Measurements from ENCODE around the gene IL13.
"Not testable (repeated sequence)": the region's sequence is repeated elsewhere in the genome, so short reads cannot be mapped to it uniquely, and the experiment has no call there.

Gene IL13

DNA sequence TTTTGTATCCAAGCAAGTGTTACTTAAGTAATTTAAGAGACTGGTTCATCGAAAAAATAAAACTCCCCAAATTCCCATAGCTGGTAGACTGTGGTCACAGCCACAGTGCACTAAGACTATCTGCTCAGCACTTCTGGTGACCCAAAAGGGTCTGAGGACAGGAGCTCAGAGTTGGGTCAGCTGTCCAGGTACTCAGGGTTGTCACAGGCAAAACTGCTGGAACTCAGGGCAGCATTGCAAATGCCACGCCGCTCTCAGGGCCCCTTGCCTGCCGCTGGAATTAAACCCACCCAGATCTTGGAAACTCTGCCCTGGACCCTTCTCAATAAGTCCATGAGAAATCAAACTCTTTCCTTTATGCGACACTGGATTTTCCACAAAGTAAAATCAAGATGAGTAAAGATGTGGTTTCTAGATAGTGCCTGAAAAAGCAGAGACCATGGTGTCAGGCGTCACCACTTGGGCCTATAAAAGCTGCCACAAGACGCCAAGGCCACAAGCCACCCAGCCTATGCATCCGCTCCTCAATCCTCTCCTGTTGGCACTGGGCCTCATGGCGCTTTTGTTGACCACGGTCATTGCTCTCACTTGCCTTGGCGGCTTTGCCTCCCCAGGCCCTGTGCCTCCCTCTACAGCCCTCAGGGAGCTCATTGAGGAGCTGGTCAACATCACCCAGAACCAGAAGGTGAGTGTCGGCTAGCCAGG is at the start of gene IL13:
Gene IL13, plus strand, starts transcription at position 498 of the 705 bp plus-strand sequence. Its CDS starts 14 bp downstream, at position 512.
- no peak for DNase-seq (ENCODE audit: low spot score)
- no peak for FAIRE-seq

DNA sequence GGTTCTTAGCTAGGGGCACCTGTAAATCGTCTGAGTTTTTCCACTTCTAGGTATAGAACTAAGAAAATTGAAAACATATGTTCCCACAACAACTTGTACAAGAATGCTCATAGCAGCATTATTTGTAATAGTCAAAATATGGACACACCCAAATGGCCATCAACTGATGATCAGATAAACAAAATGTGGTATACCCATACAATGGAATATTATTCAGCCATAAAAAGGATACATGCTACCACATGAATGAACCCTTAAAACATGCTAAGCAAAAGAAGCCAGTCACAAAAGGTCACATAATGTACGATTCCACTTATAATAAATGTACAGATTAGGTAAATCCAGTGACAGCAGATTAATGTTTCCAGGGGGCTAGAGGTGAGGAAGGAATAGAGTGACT is 46.0 kb upstream of the IL13 start:
- FAIRE-seq (no peak), DNase-seq (ENCODE audit: low spot score) (no peak)

- DNase-seq (ENCODE audit: low spot score) (no peak), FAIRE-seq (no peak)
Observed at GRCh38 chr5:132612846-132613245, 45.1 kb upstream of the IL13 start.

- FAIRE-seq: no peak
- no peak for DNase-seq (ENCODE audit: low spot score)
Observed at GRCh38 chr5:132621699-132622098, 36.3 kb upstream of the IL13 start.

DNA sequence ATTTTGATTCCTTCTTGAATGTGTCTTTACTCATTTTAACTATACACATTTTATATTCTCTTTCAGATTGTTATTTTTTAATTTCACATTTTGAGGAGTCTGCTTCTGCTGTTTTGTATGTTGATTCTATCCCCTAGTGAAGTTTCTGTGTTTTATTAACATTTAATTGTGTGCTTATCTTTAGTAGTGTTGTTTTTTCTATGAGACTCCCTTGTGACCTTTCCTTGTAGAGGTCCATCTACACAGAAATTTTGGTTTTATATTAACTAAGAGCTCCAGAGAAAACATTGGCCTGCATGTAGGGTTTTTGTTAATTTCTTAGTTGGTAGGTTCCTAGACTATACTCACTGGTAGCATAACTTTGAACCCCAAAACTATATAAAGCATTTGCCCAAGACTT is 35.4 kb upstream of the IL13 start:
- DNase-seq (ENCODE audit: low spot score) (no peak), FAIRE-seq (no peak)

DNA sequence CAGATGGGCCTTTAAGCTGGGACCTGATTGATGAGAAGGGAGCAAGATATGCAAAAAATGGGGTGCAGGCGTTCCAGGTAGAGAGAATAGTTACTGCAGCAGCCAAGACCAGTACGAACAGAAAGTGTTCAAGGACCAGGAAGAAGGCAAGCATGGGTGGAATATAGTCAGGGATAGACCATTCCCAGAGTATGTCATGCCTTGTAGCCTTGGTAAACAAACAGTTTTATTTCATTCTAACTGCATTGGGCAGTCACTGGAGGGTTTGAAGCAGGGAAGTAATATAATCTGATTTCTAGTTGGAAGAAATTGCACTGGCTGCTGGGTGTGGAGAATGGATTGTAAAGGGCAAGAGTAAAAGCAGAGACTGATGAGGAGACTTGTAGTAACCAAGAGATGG is 30.5 kb upstream of the IL13 start:
- FAIRE-seq (no peak), DNase-seq (ENCODE audit: low spot score) (no peak)

DNA sequence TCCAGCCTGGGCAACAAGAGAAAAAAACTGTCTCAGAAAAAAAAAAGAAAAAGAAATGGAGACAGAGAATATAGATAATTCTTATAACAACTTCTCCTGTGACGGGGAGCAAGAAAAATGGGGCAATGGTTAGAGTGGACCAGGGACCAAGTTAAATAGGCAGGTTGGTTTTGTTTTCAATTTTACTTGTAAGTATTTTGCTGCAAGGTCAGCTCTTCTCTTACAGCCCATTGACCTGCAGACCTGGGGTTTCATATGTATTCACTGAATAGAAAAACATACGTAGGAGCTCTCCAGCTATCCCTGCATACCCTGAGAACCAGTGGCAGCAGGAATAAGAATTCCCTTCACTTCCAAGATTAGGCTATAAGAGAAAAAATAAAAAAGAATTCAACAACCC is 29.2 kb upstream of the IL13 start:
- no peak for DNase-seq (ENCODE audit: low spot score)
- no peak for FAIRE-seq

GRCh38 chr5:132629230-132629944 is 28.6 kb upstream of the IL13 start:
- FAIRE-seq: no peak
- no peak for DNase-seq (ENCODE audit: low spot score)

DNA sequence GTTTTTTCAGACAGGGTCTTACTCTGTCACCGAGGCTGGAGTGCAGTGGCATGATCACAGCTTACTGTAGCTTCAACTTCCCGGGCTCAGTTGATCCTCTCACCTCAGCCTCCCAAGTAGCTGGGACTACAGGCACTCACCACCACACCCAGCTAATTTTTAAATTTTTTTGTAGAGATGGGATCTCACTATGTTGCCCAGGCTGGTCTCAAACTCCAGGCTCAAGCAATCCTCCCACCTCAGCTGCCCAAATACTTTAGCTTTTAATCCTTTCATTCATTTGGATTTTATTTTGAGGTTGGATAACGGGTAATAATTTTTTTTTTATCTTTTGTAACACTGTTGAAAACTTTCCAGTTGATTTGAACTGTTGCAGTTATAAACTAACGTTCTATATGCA is 24.4 kb upstream of the IL13 start:
- FAIRE-seq; DNase-seq (ENCODE audit: low spot score): not testable (repeated sequence)

DNA sequence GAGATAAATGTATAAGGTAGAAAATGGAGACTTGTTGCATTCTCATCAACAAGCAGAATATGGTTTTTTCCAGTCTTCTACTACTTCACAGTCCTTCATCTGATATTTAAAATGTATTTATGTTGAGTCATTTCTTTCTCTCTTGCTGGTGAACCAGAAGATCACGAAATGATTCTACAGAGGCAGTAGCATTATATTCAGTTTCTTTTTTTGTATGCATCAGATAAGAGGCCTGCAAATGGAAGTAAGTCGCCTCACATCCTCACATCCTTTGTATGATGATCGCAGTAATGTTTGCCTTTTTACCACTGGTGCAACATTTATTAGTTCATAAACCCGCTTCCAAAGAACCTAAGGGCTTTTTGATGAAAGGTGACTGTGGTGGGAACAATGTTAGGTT is 22.1 kb upstream of the IL13 start:
- FAIRE-seq: no peak

DNA sequence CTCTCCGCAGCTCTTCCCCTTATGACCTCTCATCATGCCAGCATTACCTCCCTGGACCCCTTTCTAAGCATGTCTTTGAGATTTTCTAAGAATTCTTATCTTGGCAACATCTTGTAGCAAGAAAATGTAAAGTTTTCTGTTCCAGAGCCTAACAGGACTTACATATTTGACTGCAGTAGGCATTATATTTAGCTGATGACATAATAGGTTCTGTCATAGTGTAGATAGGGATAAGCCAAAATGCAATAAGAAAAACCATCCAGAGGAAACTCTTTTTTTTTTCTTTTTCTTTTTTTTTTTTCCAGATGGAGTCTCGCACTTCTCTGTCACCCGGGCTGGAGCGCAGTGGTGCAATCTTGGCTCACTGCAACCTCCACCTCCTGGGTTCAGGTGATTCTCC is 20.7 kb upstream of the IL13 start:
- DNase-seq (ENCODE audit: low spot score): no peak
- FAIRE-seq: no peak

More for the DNA sequence above, 22.1 kb upstream of the IL13 start:
- no peak for DNase-seq (ENCODE audit: low spot score)

DNA sequence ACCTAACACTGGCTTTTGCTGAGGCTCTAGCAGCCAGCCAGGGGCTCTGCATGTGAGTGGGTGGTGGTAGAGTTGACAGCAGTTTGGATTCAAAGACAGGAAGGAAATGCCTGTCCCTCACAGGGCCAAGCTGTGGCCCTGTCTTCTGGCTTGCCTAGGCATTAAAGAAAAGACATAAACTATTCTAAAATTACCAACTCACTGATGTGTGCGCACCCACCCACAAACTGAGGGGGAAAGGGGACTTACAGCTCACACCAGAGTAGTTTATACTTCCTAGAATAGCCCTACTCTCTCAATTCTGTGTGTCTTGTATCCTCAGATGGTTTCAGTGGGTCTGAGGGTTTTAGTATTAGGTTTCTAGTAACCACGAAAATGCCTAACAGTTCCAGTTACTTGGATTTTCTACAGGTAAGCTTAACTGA is 18.3 kb upstream of the IL13 start:
- DNase-seq (ENCODE audit: low spot score) (no peak), FAIRE-seq (no peak)

GRCh38 chr5:132640613-132641012 is 17.4 kb upstream of the IL13 start:
- no peak for FAIRE-seq

DNA sequence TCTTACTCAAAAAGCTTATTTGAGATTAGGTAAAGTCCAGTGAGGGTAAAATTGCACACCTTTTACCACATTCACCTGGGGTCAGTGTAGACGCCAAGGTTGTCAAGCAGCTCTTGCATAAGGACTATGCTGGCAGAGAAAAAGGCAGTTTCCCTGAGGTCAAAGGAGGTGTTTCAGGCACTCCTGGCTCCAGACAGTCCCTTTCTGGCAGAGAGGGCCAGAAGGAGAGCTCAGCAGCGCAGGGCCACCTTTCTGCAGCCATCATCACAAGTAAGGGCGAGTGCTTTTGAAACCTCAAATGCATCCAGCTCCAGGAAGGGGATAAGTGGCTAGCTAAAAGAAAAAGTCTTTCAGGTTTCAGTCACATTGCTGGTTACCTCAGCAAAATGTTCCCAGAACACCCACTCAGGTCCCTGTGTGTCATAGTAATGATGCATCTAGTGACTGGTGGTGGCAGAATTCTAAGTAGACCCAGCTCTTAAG is 16.7 kb upstream of the IL13 start:
- no peak for FAIRE-seq

More at GRCh38 chr5:132640613-132641012, 17.4 kb upstream of the IL13 start:
- no peak for DNase-seq (ENCODE audit: low spot score)

DNA sequence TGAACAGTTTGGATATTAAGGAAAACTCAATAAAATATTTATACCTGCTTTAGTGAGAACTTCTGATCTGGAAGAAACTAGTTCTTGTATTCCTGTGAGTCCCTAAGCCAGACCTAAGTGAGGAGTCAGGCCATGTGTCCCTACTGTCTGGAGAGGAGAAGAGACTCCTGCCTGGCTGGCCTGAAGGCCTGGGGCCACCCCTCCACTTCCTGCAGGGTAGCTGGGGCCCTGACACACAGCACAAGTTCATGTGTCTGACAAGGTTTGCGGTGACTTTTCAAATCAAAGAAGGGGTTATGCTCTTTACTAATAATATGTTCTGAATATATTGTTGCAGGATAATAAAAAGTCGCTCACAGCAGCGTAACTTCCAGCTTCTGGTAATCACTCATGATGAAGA is 16.1 kb upstream of the IL13 start:
- no peak for DNase-seq (ENCODE audit: low spot score)
- FAIRE-seq: no peak

More for the DNA sequence above, 16.7 kb upstream of the IL13 start:
- no peak for DNase-seq (ENCODE audit: low spot score)

GRCh38 chr5:132644177-132644576 is 13.8 kb upstream of the IL13 start:
- no peak for DNase-seq (ENCODE audit: low spot score)
- FAIRE-seq: no peak

GRCh38 chr5:132646583-132647266 is 11.2 kb upstream of the IL13 start:
- FAIRE-seq: no peak
- DNase-seq (ENCODE audit: low spot score): no peak

GRCh38 chr5:132647473-132647872 is 10.5 kb upstream of the IL13 start:
- no peak for DNase-seq (ENCODE audit: low spot score)
- no peak for FAIRE-seq

- no peak for FAIRE-seq
- no peak for DNase-seq (ENCODE audit: low spot score)
Observed at GRCh38 chr5:132648355-132648754, 9.6 kb upstream of the IL13 start.

- FAIRE-seq (no peak), DNase-seq (ENCODE audit: low spot score) (no peak)
Observed at GRCh38 chr5:132651838-132652469, 6.0 kb upstream of the IL13 start.

DNA sequence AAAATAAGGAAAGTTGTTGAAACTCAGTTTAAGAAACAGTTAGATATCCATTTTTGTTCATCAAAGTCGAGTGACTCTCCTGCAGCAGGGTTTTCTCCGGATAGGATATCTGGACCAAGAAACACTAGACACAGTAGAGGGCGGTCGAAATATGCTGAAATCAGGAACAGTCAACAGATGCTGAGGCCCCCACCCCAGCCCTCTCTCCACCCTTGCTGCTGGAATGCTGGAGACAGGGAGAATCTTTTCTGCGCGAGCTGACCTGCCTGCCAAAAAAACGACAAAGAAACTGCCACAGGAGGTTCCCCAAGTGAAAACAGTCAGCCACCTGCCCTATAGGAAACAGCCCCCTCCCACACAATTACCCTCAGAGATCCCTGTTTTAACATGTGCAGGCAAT is 4.3 kb upstream of the IL13 start:
- no peak for DNase-seq (ENCODE audit: low spot score)
- no peak for FAIRE-seq

Data from RCC 7860 (cell line).